Endothelial cell of umbilical vein (primary cell): ENCODE measurements around the gene KDM4C. TPM values are rescaled to one million over a fixed set of nuclear protein-coding genes. Genes with fewer than 3 reads are reported as not detected.

Experiments used
- BruUV-seq: library from RNA; stranded (reverse); fragments of 400-500 nt; replicated peaks from 2 replicates; lab custom pipeline; 2021; lab: Mats Ljungman, UMichigan
- CTCF ChIA-PET: fragments of 300-600, 350-600 bp; sonication (Branson Sonifier 250); formaldehyde crosslinking; loops from one replicate; lab custom pipeline; 2021; ENCODE audit warnings: antibody characterized with exemption, inconsistent platforms; lab: Charles Lee
- POLR2A ChIA-PET: fragments of 300-600, 350-600 bp; sonication (Branson Sonifier 250); formaldehyde crosslinking; loops from one replicate; lab custom pipeline; 2021; ENCODE audit warnings: antibody characterized with exemption, inconsistent platforms; lab: Charles Lee
- DNase-seq: peaks from one replicate; pipeline ENCODE4 v3.0.0-alpha.2; 2011; ENCODE audit warnings: low read depth, low spot score
- FAIRE-seq: peaks from 2 replicates; lab custom pipeline; 2011; peaks lifted over from hg19 to GRCh38; lab: Jason Lieb, UNC
- H2AFZ ChIP-seq: 2 replicates; pipeline ENCODE4 v1.6.0; 2012; ENCODE audit warnings: low read depth, low read length, control low read depth, inconsistent platforms
- H3K27ac ChIP-seq: 2 replicates; pipeline ENCODE4 v1.5.1; 2011; ENCODE audit warnings: low read depth, mild to moderate bottlenecking, control low read depth, low read length, moderate library complexity; ENCODE audit not compliant: insufficient read depth
- H3K27me3 ChIP-seq, 2 experiments: 2 replicates each; pipeline versions ENCODE4 v1.6.0 to v1.6.1; 2011; ENCODE audit warnings: low read length in 2 of 2, mixed read lengths in 1 of 2; ENCODE audit not compliant: control insufficient read depth in 2 of 2, insufficient read depth in 2 of 2
- H3K36me3 ChIP-seq, 2 experiments: 2 replicates in 1 of 2; 3 replicates in 1 of 2; pipeline ENCODE4 v1.5.1; 2011; ENCODE audit warnings: low read length in 2 of 2, mild to moderate bottlenecking in 1 of 2, moderate library complexity in 1 of 2; ENCODE audit not compliant: control insufficient read depth in 2 of 2, insufficient read depth in 2 of 2; ENCODE audit errors: extremely low read depth in 1 of 2
- H3K4me1 ChIP-seq: 3 replicates; pipeline ENCODE4 v1.5.1; 2011; ENCODE audit warnings: mild to moderate bottlenecking, low read length; ENCODE audit not compliant: control insufficient read depth, insufficient read depth; ENCODE audit errors: extremely low read depth
- H3K4me2 ChIP-seq: 2 replicates; pipeline ENCODE4 v1.6.1; 2011; ENCODE audit warnings: low read length, control low read depth, mixed read lengths; ENCODE audit not compliant: insufficient read depth
- H3K4me3 ChIP-seq, 3 experiments: fragments of 200-600 bp in 1 of 3; sonication (generic), shearing (Covaris generic) in 1 of 3; replicated peaks in 1 of 3; 2 replicates each; pipeline ENCODE4 v1.5.1; 2011 to 2016; ENCODE audit warnings: control low read depth in 3 of 3, low read length in 3 of 3, mild to moderate bottlenecking in 2 of 3, inconsistent platforms in 1 of 3, low read depth in 1 of 3, moderate library complexity in 1 of 3; ENCODE audit not compliant: insufficient read depth in 1 of 3
- H3K79me2 ChIP-seq: 2 replicates; pipeline ENCODE4 v1.6.0; 2012; ENCODE audit warnings: low read length, inconsistent platforms; ENCODE audit not compliant: control insufficient read depth, insufficient read depth
- H3K9ac ChIP-seq: replicated peaks from 2 replicates; pipeline ENCODE3; 2011; ENCODE audit warnings: low read length, control low read depth; ENCODE audit not compliant: insufficient read depth; ENCODE audit errors: extremely low read depth
- H3K9me1 ChIP-seq: replicated peaks from 3 replicates; pipeline ENCODE4 v1.6.0; 2011; ENCODE audit warnings: mild to moderate bottlenecking, low read length; ENCODE audit not compliant: control insufficient read depth, insufficient read depth; ENCODE audit errors: extremely low read depth
- H3K9me3 ChIP-seq: replicated peaks from 2 replicates; pipeline ENCODE4 v1.5.1; 2012; ENCODE audit warnings: low read length, inconsistent platforms; ENCODE audit not compliant: control insufficient read depth, insufficient read depth
- H4K20me1 ChIP-seq: replicated peaks from 2 replicates; pipeline ENCODE3; 2011; ENCODE audit warnings: mild to moderate bottlenecking, low read length; ENCODE audit not compliant: control insufficient read depth, insufficient read depth; ENCODE audit errors: extremely low read depth
- EZH2 ChIP-seq: IDR thresholded peaks from 2 replicates; pipeline ENCODE4 v1.6.1; 2012; ENCODE audit warnings: borderline replicate concordance, low read depth, mild to moderate bottlenecking, moderate library complexity, low read length, inconsistent platforms; ENCODE audit not compliant: severe bottlenecking
- FOS ChIP-seq: IDR thresholded peaks from 2 replicates; pipeline ENCODE4 v1.6.1; 2011; ENCODE audit warnings: mild to moderate bottlenecking, low read length, moderate library complexity, borderline replicate concordance; ENCODE audit not compliant: insufficient read depth
- JUN ChIP-seq: IDR thresholded peaks from 2 replicates; pipeline ENCODE4 v1.6.1; 2011; ENCODE audit warnings: borderline replicate concordance, low read depth; ENCODE audit not compliant: insufficient read length, insufficient read depth
- MYC ChIP-seq: IDR thresholded peaks from one replicate; pipeline ENCODE4 v1.6.1; 2011; ENCODE audit warnings: mild to moderate bottlenecking, low read depth, low read length
- POLR2A ChIP-seq: IDR thresholded peaks from 2 replicates; pipeline ENCODE4 v1.6.1; 2012; ENCODE audit warnings: low read depth, mild to moderate bottlenecking, control low read depth, low read length
- POLR2AphosphoS5 ChIP-seq: IDR thresholded peaks from 2 replicates; pipeline ENCODE4 v1.6.1; 2012; ENCODE audit warnings: low read depth, mild to moderate bottlenecking, control low read depth, low read length, moderate library complexity; ENCODE audit not compliant: insufficient read depth
- dilution Hi-C: fragments of 300-500 bp; cut with MboI; formaldehyde crosslinking; loops from one replicate; pipeline ENCODE4 v1.15.0; 2019; ENCODE audit warnings: low sequenced_read_pairs; ENCODE audit not compliant: extremely low pct_ligation_motif_present
- intact Hi-C: fragments of 100-400 bp; cut with micrococcal nuclease; formaldehyde crosslinking; loops from one replicate; pipeline ENCODE4 v1.10.0; 2022
- polyA plus RNA-seq, 4 experiments: library from polyadenylated mRNA; depleted of rRNA in 3 of 4; stranded (reverse) in 3 of 4; unstranded in 1 of 4; fragments of >200 nt; gene quantifications; 2 replicates each; pipeline versions ENCODE4 v1.2.1 to v1.2.3, GENCODE V29; 2011 to 2012; ENCODE audit warnings: missing spikeins in 1 of 4
- total RNA-seq: library from RNA; stranded (reverse); gene quantifications from 2 replicates; pipeline ENCODE4 v1.2.3, GENCODE V29; 2021
- TF ChIP-seq, protein P1 (sequence below), 2 donors: IDR thresholded peaks; 1 replicate in 1 of 2; 2 replicates in 1 of 2; pipeline ENCODE4 v1.5.1; 2011; ENCODE audit warnings: low read length in 2 of 2, mild to moderate bottlenecking in 2 of 2, moderate library complexity in 2 of 2, control low read depth in 1 of 2, inconsistent platforms in 1 of 2, low read depth in 1 of 2; ENCODE audit not compliant: insufficient read depth in 1 of 2; ENCODE audit errors: extremely low read depth in 1 of 2

Gene KDM4C
- total and polyA plus RNA-seq, 2 donors (not counting 3 experiments of a cell fraction or from before 2014, with no cell fraction given), result 5.4 to 15.0 TPM

DNA sequence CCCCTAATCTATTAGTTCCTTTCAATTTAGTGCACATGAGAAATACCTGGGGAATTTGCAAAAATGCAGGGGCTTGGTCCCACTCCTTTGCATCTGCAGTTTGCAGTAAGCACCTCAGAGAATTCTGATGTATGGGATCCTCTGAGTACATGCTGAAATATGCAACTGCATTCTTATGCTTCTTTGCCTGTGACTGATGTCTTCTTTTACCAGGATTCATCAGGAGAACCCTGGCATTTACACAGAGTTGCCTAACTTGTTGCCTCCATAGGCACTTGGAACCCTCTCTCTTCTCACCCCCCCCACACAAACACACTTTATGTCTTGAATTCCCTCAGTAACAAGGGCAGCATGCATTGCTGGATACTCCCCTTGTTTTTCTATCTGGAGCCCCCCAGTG is 173.1 kb downstream of the KDM4C start:
- Histone ChIP-seq H3K4me3 (no peak overlapping the region), H4K20me1 (no peaks in the 10 kb centered on the region), H3K27me3 (no peaks in the 10 kb centered on the region), H3K27ac (no peak overlapping the region), H3K9me3 (no peaks in the 10 kb centered on the region), H2AFZ (no peak overlapping the region), H3K9me1 (no peaks in the 10 kb centered on the region), H3K4me1 (peaks cover 3% of the 10 kb centered on the region), H3K4me2 (no peak overlapping the region), H3K79me2 (no peaks in the 10 kb centered on the region), H3K9ac (no peak overlapping the region), H3K36me3 (no peaks in the 10 kb centered on the region)
- dilution Hi-C loops, result no loop called here
- no TSS peak for BruUV-seq
- FAIRE-seq (no peak), DNase-seq (no peak)
- TF ChIP-seq EZH2 (no peak), JUN (no peak), POLR2AphosphoS5 (no peak), MYC (no peak), POLR2A (no peak), FOS (no peak)
- TF ChIP-seq, protein P1, sequence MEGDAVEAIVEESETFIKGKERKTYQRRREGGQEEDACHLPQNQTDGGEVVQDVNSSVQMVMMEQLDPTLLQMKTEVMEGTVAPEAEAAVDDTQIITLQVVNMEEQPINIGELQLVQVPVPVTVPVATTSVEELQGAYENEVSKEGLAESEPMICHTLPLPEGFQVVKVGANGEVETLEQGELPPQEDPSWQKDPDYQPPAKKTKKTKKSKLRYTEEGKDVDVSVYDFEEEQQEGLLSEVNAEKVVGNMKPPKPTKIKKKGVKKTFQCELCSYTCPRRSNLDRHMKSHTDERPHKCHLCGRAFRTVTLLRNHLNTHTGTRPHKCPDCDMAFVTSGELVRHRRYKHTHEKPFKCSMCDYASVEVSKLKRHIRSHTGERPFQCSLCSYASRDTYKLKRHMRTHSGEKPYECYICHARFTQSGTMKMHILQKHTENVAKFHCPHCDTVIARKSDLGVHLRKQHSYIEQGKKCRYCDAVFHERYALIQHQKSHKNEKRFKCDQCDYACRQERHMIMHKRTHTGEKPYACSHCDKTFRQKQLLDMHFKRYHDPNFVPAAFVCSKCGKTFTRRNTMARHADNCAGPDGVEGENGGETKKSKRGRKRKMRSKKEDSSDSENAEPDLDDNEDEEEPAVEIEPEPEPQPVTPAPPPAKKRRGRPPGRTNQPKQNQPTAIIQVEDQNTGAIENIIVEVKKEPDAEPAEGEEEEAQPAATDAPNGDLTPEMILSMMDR (IDR thresholded peaks at IDR 0.05; ENCODE audit: extremely low read depth in 1 of 2, insufficient read depth in 1 of 2, low read depth in 1 of 2, low read length in 2 of 2), result no peak
- intact Hi-C loops, result no loop called here
- ChIA-PET POLR2A (no interaction called here), CTCF (no interaction called here)
